MM.1S (cell line): ENCODE data around the gene XCR1.

ENCODE experiments used
- EZH2 ChIP-seq: fragments of 300-600 bp; sonication (generic); optimal IDR thresholded peaks from 2 replicates; pipeline ENCODE3; 2017; ENCODE audit warnings: low read depth, mild to moderate bottlenecking, antibody characterized with exemption, low read length, mixed read lengths
- TF ChIP-seq, protein P1 (sequence below): fragments of 300-600 bp; sonication (generic); IDR thresholded peaks from 2 replicates; pipeline ENCODE4 v1.5.1; 2016; ENCODE audit warnings: antibody characterized with exemption, low read length, mixed read lengths

DNA sequence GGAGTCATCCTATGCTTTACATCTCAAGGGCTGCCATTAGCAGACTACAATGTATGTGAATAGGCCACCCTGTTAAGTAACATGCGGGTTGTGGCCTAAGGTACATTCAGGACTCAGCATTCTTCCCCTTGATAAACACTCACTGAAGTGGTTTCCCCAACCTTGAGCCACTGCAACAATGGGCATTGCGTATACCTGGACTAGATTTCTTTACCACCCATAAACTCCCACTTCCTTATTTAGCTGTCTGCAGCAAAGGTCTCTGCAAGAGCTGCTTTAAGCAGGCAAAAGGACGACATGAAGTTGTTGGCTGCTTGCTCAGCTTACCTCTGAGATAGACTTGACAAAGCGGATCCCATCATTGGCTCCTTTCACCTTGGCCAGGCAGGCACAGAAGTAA lies 47.9 kb downstream of the XCR1 start:
- TF ChIP-seq, protein P1, sequence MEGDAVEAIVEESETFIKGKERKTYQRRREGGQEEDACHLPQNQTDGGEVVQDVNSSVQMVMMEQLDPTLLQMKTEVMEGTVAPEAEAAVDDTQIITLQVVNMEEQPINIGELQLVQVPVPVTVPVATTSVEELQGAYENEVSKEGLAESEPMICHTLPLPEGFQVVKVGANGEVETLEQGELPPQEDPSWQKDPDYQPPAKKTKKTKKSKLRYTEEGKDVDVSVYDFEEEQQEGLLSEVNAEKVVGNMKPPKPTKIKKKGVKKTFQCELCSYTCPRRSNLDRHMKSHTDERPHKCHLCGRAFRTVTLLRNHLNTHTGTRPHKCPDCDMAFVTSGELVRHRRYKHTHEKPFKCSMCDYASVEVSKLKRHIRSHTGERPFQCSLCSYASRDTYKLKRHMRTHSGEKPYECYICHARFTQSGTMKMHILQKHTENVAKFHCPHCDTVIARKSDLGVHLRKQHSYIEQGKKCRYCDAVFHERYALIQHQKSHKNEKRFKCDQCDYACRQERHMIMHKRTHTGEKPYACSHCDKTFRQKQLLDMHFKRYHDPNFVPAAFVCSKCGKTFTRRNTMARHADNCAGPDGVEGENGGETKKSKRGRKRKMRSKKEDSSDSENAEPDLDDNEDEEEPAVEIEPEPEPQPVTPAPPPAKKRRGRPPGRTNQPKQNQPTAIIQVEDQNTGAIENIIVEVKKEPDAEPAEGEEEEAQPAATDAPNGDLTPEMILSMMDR: no peak
- no peak for TF ChIP-seq EZH2
